Activated effector memory CD4-positive, alpha-beta T cell treated with Interleukin-2 at 50 U/mL for 16 hours (primary cell): Measurements from ENCODE around the gene FBRS.
A peak's percentile ranks its signal among the peaks of the same experiment; 100 is the strongest.

Experiments
- DNase-seq: peaks from one replicate; pipeline ENCODE4 v3.0.0-alpha.2; 2020

Gene FBRS

GRCh38 chr16:30645727-30646126 lies 12.5 kb upstream of the FBRS start:
- no peak for DNase-seq

GRCh38 chr16:30647274-30647571 lies 11.0 kb upstream of the FBRS start:
- no peak for DNase-seq

GRCh38 chr16:30649725-30650368 lies 8.4 kb upstream of the FBRS start:
- no peak for DNase-seq

GRCh38 chr16:30650369-30651123 lies 7.7 kb upstream of the FBRS start, which contains the start of gene PRR14:
Gene PRR14 (plus strand): TSS chr16:30650960. CDS start chr16:30651646, 686 bp downstream.
- peak; percentile 98 for DNase-seq

GRCh38 chr16:30651124-30652004 lies 6.9 kb upstream of the FBRS start:
- DNase-seq, result peak; percentile 68

DNA sequence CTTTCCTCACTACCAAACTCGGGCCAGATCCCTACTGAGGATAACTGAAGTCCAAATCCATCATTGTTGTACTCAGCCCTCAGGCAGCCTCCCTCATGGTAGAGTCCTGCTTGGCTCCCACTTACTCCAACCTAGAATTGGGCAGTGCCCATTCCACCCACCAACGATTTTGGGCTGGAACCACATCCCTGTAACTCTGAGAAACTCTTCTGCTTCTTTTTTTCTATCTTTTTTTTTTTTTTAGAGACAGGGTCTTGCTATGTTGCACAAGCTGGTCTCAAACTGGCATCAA lies 6.3 kb upstream of the FBRS start:
- DNase-seq, result no peak

- DNase-seq, result no peak
Measured at GRCh38 chr16:30652718-30653117, 5.5 kb upstream of the FBRS start.

GRCh38 chr16:30654856-30655255 lies 3.4 kb upstream of the FBRS start:
- no peak for DNase-seq

GRCh38 chr16:30655815-30656347 lies 2.4 kb upstream of the FBRS start:
- no peak for DNase-seq

- no peak for DNase-seq
Measured at GRCh38 chr16:30656388-30656787, 1.8 kb upstream of the FBRS start.

DNA sequence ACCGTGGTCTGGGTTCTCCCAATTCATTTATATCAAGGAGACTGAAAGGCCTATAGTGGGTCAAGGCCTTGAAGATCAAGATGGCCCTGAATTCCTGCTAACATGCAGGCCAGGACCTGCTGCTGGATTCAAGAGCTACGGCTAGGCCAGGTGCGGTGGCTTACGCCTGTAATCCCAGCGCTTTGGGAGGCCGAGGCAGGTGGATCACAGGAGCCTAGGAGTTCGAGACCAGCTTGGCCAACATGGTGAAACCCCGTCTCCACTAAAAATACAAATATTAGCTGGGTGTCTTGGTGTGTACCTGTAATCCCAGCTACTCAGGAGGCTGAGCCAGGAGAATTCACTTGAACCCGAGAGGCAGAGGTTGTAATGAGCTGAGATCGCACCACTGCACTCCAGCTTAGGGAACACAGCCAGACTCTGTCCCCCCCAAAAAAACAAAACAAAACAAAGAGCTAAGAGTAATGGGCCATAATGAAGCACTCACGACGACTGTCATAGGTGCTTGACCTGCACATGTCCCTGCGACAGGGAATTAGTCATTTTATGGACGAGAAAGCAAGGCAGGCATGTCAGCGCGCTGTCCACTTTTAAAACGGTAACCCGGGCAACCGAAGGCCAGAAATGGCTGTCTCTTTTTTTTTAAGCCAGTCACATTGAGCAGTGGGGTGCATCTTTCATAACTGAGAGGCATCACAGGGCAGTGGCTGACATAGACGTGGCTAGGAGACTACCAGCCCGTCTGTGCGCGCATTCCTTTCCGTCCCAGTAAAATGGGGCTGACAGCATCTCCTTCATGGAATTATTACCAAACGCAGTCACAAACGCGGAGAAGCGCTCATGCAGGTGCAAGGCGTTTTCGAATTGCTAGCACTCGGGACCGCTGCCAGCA lies 1.0 kb upstream of the FBRS start:
- no peak for DNase-seq

DNA sequence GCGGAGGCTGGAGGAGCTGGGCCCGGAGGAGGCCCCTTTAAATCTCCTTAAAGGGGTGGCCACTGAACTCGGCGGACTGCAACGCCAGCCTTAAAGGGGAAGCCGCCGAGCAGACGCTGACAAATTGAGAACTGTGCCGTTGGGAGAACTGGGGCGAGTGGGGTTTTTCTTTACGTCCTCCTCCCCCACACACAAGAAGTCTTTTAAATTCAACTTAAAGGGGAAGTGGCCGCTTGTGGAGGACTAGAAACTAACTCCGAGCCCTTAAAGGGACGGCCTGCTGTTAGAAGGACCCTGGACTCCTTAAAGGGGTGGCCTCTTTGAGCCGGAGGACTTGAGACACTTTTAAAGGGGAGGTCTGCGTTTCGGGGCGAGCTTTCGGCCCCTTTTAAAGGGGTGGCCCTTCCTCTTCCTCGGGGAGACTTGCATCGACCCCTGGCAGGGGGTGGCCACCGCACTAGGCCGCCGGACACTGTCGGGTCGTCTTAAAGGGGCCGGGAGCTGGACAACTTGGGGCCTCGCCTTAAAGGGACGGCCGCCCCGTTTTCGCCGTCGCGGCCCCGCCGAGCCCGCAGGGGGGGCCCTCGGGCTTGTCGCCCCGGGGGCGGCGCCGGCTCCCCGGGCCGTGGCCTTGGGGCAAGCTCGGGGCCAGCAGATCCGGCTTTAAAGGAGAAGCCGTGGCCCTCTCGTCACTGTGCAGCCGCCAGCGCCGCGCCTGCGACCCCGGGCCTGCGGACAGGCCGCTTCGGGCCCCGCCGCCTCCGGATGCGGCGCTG lies 688 bp downstream of the FBRS start:
- no peak for DNase-seq

GRCh38 chr16:30659507-30660423 lies 1.5 kb downstream of the FBRS start:
- DNase-seq, result peak; percentile 30

- peak; percentile 62 for DNase-seq
Measured at GRCh38 chr16:30660424-30661261, 2.4 kb downstream of the FBRS start.

- no peak for DNase-seq
Measured at GRCh38 chr16:30662449-30662848, 4.2 kb downstream of the FBRS start.

- DNase-seq, result no peak
Measured at GRCh38 chr16:30663038-30663437, 4.8 kb downstream of the FBRS start.

DNA sequence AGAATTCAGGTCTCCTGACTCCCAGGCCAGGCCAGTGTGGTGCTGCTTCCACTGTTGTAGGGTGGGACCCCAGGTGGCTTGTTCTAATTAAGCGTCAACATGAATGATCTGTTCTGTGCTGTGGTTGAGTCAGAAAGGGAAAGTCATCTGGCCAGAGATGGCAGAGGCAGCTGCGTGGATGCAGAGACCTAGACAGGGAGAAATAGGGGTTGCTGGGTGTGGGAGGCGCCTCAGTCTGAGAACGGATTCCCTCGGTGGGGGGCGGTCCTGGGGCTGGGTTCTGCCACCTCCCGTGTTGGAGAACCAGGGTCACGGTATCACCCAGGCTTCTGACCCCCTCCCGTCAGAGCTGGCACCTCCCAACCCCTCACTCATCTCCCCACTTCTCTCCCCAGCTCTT lies 5.6 kb downstream of the FBRS start:
- no peak for DNase-seq

DNA sequence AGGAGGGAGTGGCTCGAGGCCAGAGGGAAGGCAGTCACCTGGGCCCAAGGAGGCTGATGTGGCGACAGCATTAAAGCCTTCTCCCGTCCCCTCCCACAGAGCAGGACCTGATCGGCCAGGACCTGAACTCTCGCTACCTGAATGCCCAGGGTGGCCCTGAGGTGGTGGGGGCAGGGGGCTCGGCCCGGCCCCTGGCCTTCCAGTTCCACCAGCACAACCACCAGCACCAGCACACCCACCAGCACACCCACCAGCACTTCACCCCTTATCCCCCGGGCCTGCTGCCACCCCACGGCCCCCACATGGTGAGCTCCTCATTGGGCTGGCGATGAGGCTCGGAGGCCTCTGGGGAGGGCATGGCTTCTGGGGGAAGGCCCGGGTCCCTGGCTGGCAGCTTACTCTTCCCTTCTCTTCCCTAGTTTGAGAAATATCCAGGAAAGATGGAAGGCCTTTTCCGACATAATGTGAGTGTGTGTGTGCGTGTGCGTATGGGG lies 6.4 kb downstream of the FBRS start:
- DNase-seq, result no peak

DNA sequence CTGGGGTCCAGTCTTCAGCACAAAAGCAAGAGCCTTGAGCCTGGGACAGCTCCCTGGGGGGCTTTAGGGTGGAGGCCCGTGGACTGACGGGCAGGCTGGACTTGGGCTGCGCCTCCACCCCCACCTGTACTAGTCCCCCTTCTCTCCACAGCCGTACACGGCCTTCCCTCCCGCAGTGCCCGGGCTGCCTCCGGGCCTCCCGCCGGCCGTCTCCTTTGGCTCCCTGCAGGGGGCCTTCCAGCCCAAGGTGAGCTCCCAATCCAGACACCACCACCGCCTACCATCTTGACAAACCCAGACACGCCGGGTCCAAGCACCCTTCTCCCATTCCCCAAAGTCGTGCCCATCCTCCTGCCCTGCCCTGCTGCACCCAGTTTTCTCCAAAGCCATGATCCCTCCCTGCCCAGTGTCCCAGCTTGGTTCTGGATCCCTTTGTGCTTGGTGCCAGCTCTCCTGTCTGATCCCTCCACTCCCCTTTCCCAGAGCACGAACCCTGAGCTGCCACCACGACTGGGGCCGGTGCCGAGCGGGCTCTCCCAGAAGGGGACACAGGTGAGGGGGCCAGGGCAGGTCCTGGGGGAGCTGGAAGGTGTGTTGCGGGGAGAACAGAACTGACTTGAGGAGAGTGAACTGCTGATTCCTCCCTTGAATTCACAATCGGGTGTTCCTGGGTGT lies 7.1 kb downstream of the FBRS start:
- DNase-seq, result no peak
